Neural cell (in vitro differentiated cells): ENCODE data around the gene DNAJA1. TPM values are rescaled to one million over a fixed set of nuclear protein-coding genes. Genes with fewer than 3 reads are reported as not detected.

Experiments used
- H2AFZ ChIP-seq: fragments of 200-600, 300-800 bp; sonication (generic), shearing (Covaris generic); 2 replicates; pipeline ENCODE4 v1.6.0; 2014; ENCODE audit warnings: low read depth, mild to moderate bottlenecking, antibody characterized with exemption, low read length, moderate library complexity
- H3F3A ChIP-seq: fragments of 200-600 bp; shearing (Covaris generic); 2 replicates; pipeline ENCODE4 v1.6.1; 2016; ENCODE audit warnings: mild to moderate bottlenecking, moderate library complexity, mixed read lengths, antibody characterized with exemption, low read length; ENCODE audit not compliant: insufficient read depth, poor library complexity, severe bottlenecking
- H3K27ac ChIP-seq: fragments of 200-600, 300-800 bp; sonication (generic), shearing (Covaris generic); 2 replicates; pipeline ENCODE4 v1.5.1; 2014; ENCODE audit warnings: mild to moderate bottlenecking, low read length, moderate library complexity
- H3K27me3 ChIP-seq: fragments of 300-800, 200-600 bp; sonication (generic), shearing (Covaris generic); 2 replicates; pipeline ENCODE4 v1.6.0; 2014; ENCODE audit warnings: mild to moderate bottlenecking, low read depth, low read length, moderate library complexity; ENCODE audit not compliant: insufficient read depth
- H3K36me3 ChIP-seq: fragments of 300-800, 200-600 bp; sonication (generic), shearing (Covaris generic); 2 replicates; pipeline ENCODE4 v1.5.1; 2014; ENCODE audit warnings: mild to moderate bottlenecking, antibody characterized with exemption, low read length, moderate library complexity; ENCODE audit not compliant: insufficient read depth
- H3K4me2 ChIP-seq: fragments of 300-800, 200-600 bp; sonication (generic), shearing (Covaris generic); 2 replicates; pipeline ENCODE4 v1.6.0; 2014; ENCODE audit warnings: mild to moderate bottlenecking, low read length
- H3K4me3 ChIP-seq: fragments of 300-800, 200-600 bp; sonication (generic), shearing (Covaris generic); 2 replicates; pipeline ENCODE4 v1.5.1; 2014; ENCODE audit warnings: mild to moderate bottlenecking, low read length, moderate library complexity
- H3K79me2 ChIP-seq: fragments of 200-600 bp; shearing (Covaris generic); replicated peaks from 2 replicates; pipeline ENCODE4 v1.6.0; 2014; ENCODE audit warnings: mild to moderate bottlenecking, low read length, moderate library complexity; ENCODE audit not compliant: insufficient read depth
- H3K9ac ChIP-seq: fragments of 300-800, 200-600 bp; sonication (generic), shearing (Covaris generic); 2 replicates; pipeline ENCODE4 v1.6.1; 2016; ENCODE audit warnings: mild to moderate bottlenecking, low read length, mixed read lengths
- H3K9me2 ChIP-seq: fragments of 200-600 bp; shearing (Covaris generic); 2 replicates; pipeline ENCODE4 v1.6.1; 2016; ENCODE audit warnings: mild to moderate bottlenecking, low read length, mixed read lengths; ENCODE audit not compliant: insufficient read depth
- H3K9me3 ChIP-seq: fragments of 200-600, 300-800 bp; sonication (generic), shearing (Covaris generic); 2 replicates; pipeline ENCODE4 v1.6.1; 2016; ENCODE audit warnings: mild to moderate bottlenecking, mixed run types, low read length, moderate library complexity, mixed read lengths
- H4K20me1 ChIP-seq: fragments of 200-600 bp; shearing (Covaris generic); 2 replicates; pipeline ENCODE4 v1.6.1; 2016; ENCODE audit warnings: mild to moderate bottlenecking, mixed run types; ENCODE audit not compliant: insufficient read depth
- EP300 ChIP-seq: fragments of 450-650 bp; conservative IDR thresholded peaks from 2 replicates; pipeline ENCODE4 v1.6.1; 2014; ENCODE audit warnings: antibody characterized with exemption, mild to moderate bottlenecking, moderate library complexity; ENCODE audit not compliant: poor library complexity, severe bottlenecking
- EZH2 ChIP-seq: fragments of 200-600, 300-800 bp; shearing (Covaris generic), sonication (generic); IDR thresholded peaks from 2 replicates; pipeline ENCODE4 v1.6.1; 2014; ENCODE audit warnings: antibody characterized with exemption, low read length, borderline replicate concordance, mild to moderate bottlenecking; ENCODE audit not compliant: insufficient read depth, poor library complexity, severe bottlenecking
- MXI1 ChIP-seq: fragments of 450-650 bp; conservative IDR thresholded peaks from 2 replicates; pipeline ENCODE4 v1.6.1; 2014; ENCODE audit warnings: antibody characterized with exemption, mild to moderate bottlenecking; ENCODE audit not compliant: poor library complexity, severe bottlenecking
- POLR2AphosphoS5 ChIP-seq: IDR thresholded peaks from 2 replicates; pipeline ENCODE4 v1.6.1; 2012
- RAD21 ChIP-seq: fragments of 450-650 bp; conservative IDR thresholded peaks from 2 replicates; pipeline ENCODE4 v1.6.1; 2014; ENCODE audit warnings: antibody characterized with exemption, mild to moderate bottlenecking, moderate library complexity
- SMC3 ChIP-seq: fragments of 450-650 bp; conservative IDR thresholded peaks from 2 replicates; pipeline ENCODE4 v1.6.1; 2014; ENCODE audit warnings: antibody characterized with exemption, mild to moderate bottlenecking, moderate library complexity; ENCODE audit not compliant: poor library complexity
- TAF1 ChIP-seq: IDR thresholded peaks from 2 replicates; pipeline ENCODE4 v1.6.1; 2012; ENCODE audit warnings: low read depth
- polyA plus RNA-seq: library from polyadenylated mRNA; depleted of rRNA; stranded (reverse); fragments of >200 nt; gene quantifications from 2 replicates; pipeline ENCODE4 v1.2.3, GENCODE V29; 2014
- TF ChIP-seq, protein P1 (sequence below): fragments of 450-650 bp; IDR thresholded peaks from 2 replicates; pipeline ENCODE4 v1.5.1; 2014; ENCODE audit warnings: antibody characterized with exemption, mild to moderate bottlenecking, moderate library complexity; ENCODE audit not compliant: poor library complexity, severe bottlenecking
- TF ChIP-seq, protein P2 (sequence below): IDR thresholded peaks from 2 replicates; pipeline ENCODE4 v1.6.1; 2012; ENCODE audit warnings: borderline replicate concordance

Gene DNAJA1
- polyA plus RNA-seq, 1 donor from 2014 or later = 547 TPM

DNA sequence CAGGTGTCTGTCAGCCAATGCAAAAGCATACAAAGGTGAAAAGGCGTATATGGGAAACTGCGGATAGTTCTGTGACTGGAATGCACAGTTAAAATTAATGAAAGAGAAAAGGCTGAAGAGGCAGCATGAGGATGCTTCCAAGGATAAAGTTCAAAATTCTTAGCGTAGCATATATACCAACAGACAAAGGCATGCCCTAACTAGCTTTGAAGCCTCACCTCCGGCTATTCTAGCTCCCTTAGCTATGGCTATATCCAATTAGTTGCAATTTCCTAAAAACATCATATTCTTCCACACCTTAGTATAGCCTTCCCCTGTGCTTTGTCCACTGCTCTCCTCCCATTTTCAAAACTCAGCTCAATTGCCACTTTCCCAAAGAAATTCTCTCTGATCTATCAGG lies 1.4 kb upstream of the DNAJA1 start:
- Histone ChIP-seq H2AFZ (no peak overlapping the region), H4K20me1 (no peaks in the 10 kb centered on the region)

DNA sequence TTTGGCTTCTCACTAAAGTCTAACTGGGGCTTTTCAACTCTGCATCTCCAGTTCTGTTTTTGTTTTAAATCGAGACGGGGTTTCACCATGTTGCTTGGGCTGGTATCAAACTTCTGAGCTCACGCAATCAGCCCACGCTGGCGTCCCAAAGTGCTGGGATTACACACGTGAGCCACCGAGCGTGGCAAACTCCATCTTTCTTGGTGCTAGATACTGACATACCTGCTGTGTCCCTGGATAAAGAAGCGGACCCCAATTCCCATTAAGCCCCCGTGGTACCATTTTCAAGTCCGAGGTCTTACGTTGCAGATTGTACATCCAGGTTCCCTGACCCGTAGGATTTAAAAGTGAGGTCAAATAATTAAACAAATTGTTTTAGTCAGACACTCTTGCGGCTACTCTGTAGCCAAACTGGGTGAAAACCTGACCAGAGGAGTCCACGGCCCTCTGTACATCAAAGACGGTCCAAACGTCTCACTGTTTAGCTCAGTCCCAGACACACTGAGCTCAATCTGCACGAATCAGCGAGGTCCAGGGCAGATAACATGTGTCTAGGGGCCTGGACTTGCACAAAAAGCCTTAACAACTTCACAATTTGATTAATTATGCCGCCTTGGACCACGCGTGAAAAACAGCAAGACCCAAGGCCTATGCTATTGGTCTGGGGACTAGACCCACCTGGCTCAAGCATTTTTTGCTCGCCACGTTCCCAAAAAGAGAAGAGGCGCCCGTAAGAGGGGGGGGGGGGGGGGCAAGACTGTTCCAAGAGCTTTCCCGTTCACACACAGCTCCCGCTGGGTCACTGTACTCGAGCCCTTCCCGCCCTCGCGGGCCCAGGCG lies 727 bp upstream of the DNAJA1 start:
- H3K4me2 ChIP-seq = peak overlapping the region; percentile 88
- TF ChIP-seq EZH2 (no peak), RAD21 (no peak), SMC3 (no peak), TAF1 (no peak), EP300 (no peak), MXI1 (no peak), POLR2AphosphoS5 (no peak)
- TF ChIP-seq, protein P1, sequence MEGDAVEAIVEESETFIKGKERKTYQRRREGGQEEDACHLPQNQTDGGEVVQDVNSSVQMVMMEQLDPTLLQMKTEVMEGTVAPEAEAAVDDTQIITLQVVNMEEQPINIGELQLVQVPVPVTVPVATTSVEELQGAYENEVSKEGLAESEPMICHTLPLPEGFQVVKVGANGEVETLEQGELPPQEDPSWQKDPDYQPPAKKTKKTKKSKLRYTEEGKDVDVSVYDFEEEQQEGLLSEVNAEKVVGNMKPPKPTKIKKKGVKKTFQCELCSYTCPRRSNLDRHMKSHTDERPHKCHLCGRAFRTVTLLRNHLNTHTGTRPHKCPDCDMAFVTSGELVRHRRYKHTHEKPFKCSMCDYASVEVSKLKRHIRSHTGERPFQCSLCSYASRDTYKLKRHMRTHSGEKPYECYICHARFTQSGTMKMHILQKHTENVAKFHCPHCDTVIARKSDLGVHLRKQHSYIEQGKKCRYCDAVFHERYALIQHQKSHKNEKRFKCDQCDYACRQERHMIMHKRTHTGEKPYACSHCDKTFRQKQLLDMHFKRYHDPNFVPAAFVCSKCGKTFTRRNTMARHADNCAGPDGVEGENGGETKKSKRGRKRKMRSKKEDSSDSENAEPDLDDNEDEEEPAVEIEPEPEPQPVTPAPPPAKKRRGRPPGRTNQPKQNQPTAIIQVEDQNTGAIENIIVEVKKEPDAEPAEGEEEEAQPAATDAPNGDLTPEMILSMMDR = no peak
- TF ChIP-seq, protein P2, sequence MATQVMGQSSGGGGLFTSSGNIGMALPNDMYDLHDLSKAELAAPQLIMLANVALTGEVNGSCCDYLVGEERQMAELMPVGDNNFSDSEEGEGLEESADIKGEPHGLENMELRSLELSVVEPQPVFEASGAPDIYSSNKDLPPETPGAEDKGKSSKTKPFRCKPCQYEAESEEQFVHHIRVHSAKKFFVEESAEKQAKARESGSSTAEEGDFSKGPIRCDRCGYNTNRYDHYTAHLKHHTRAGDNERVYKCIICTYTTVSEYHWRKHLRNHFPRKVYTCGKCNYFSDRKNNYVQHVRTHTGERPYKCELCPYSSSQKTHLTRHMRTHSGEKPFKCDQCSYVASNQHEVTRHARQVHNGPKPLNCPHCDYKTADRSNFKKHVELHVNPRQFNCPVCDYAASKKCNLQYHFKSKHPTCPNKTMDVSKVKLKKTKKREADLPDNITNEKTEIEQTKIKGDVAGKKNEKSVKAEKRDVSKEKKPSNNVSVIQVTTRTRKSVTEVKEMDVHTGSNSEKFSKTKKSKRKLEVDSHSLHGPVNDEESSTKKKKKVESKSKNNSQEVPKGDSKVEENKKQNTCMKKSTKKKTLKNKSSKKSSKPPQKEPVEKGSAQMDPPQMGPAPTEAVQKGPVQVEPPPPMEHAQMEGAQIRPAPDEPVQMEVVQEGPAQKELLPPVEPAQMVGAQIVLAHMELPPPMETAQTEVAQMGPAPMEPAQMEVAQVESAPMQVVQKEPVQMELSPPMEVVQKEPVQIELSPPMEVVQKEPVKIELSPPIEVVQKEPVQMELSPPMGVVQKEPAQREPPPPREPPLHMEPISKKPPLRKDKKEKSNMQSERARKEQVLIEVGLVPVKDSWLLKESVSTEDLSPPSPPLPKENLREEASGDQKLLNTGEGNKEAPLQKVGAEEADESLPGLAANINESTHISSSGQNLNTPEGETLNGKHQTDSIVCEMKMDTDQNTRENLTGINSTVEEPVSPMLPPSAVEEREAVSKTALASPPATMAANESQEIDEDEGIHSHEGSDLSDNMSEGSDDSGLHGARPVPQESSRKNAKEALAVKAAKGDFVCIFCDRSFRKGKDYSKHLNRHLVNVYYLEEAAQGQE = no peak
- peak overlapping the region; percentile 58 for H2AFZ ChIP-seq
- H3K79me2 ChIP-seq = peaks cover 71% of the 10 kb centered on the region
- no peaks in the 10 kb centered on the region for H3K9me3 ChIP-seq
- H3K36me3 ChIP-seq = peaks cover 7% of the 10 kb centered on the region
- peak overlapping the region; percentile 100 for H3K9ac ChIP-seq
- H3K27ac ChIP-seq = peak overlapping the region; percentile 99
- H3K27me3 ChIP-seq = no peaks in the 10 kb centered on the region
- H3F3A ChIP-seq = no peaks in the 10 kb centered on the region
- peaks cover 4% of the 10 kb centered on the region for H4K20me1 ChIP-seq
- H3K4me3 ChIP-seq = peak overlapping the region; percentile 97
- H3K9me2 ChIP-seq = no peaks in the 10 kb centered on the region

More for the DNA sequence above, 1.4 kb upstream of the DNAJA1 start:
- Histone ChIP-seq H3K9ac (no peak overlapping the region), H3K27me3 (no peaks in the 10 kb centered on the region), H3K4me2 (peak overlapping the region; percentile 88), H3K9me3 (no peaks in the 10 kb centered on the region), H3K36me3 (peaks cover 6% of the 10 kb centered on the region), H3K4me3 (peak overlapping the region; percentile 97), H3K9me2 (no peaks in the 10 kb centered on the region), H3K27ac (no peak overlapping the region), H3F3A (no peaks in the 10 kb centered on the region), H3K79me2 (peaks cover 64% of the 10 kb centered on the region)
- TF ChIP-seq RAD21 (no peak), EZH2 (no peak), MXI1 (no peak), SMC3 (no peak), POLR2AphosphoS5 (no peak), TAF1 (no peak), EP300 (no peak)
- TF ChIP-seq, protein P2 = no peak
- TF ChIP-seq, protein P1 = no peak
